Right lobe of liver (tissue), 6 donors: Measurements from ENCODE around the gene ZBTB7C. TPM values are rescaled to one million over a fixed set of nuclear protein-coding genes. Genes with fewer than 3 reads are reported as not detected.
A peak's percentile ranks its signal among the peaks of the same experiment; 100 is the strongest.

ENCODE experiments used
- ATAC-seq, 4 donors: fragments of 200-7000 bp; cut with Tn5 transposase; one replicate each; pipeline ENCODE4 v1.9.1; 2020; ENCODE audit warnings: mild to moderate bottlenecking in 4 of 4, moderate library complexity in 4 of 4
- DNase-seq, 3 donors: peaks; one replicate each; pipeline ENCODE4 v3.0.0-alpha.2; 2020
- H3K27ac ChIP-seq, 3 donors: fragments of 200-600 bp; one replicate each; pipeline ENCODE4 v1.8.0; 2022
- H3K27me3 ChIP-seq, 2 donors: fragments of 200-600 bp; one replicate each; pipeline ENCODE4 v1.8.0; 2022
- H3K36me3 ChIP-seq, 4 donors: fragments of 200-600 bp; sonication (generic) in 1 of 4; one replicate each; pipeline versions ENCODE4 v1.5.1 to v1.8.0; 2017 to 2022; ENCODE audit warnings: control low read depth in 1 of 4
- H3K4me1 ChIP-seq, 4 donors: fragments of 200-600 bp; sonication (generic) in 1 of 4; one replicate each; pipeline versions ENCODE4 v1.5.1 to v1.8.0; 2017 to 2022; ENCODE audit warnings: control low read depth in 1 of 4
- H3K4me3 ChIP-seq, 3 donors: fragments of 200-600 bp; one replicate each; pipeline ENCODE4 v1.8.0; 2022
- H3K9me3 ChIP-seq, 4 donors: fragments of 200-600 bp; sonication (generic) in 1 of 4; one replicate each; pipeline versions ENCODE4 v1.5.1 to v1.8.0; 2017 to 2022; ENCODE audit warnings: control low read depth in 1 of 4
- CTCF ChIP-seq, 4 donors: fragments of 200-600 bp in 3 of 4; fragments of 450-650 bp in 1 of 4; IDR thresholded peaks; one replicate each; pipeline versions ENCODE4 v1.5.1 to v1.8.0; 2016 to 2022; ENCODE audit warnings: antibody characterized with exemption in 4 of 4, mild to moderate bottlenecking in 2 of 4
- POLR2A ChIP-seq: fragments of 450-650 bp; IDR thresholded peaks from one replicate; pipeline ENCODE4 v1.6.1; 2017; ENCODE audit warnings: antibody characterized with exemption, mild to moderate bottlenecking
- WGBS: methylation state at CpG from one replicate; pipeline ENCODE4 v1.1.6; 2018; ENCODE audit warnings: low coverage, low lambda C conversion rate; ENCODE audit not compliant: insufficient coverage; ENCODE audit errors: missing lambda C conversion rate; 5-methylcytosine and 5-hydroxymethylcytosine counted together
- intact Hi-C, 2 donors: fragments of 100-400 bp; cut with DNase I; formaldehyde crosslinking; loops; one replicate each; pipeline versions ENCODE4 v1.11.2 to v1.14.1; 2022
- total RNA-seq, 6 experiments: library from RNA; depleted of rRNA in 2 of 6; stranded (reverse); fragments of >200 nt in 2 of 6; fragmentation: NEBNext Ultra II Directional in 3 of 6; extraction: Animal tissue kit (Norgen Biotek cat#: 25700) in 3 of 6; gene quantifications; one replicate each; pipeline versions ENCODE4 v1.1.0 to v1.2.4, GENCODE V29; 2016 to 2023
- donor health status: DM: no; HTN: yes; CAD: no.
- donor health status: DM: no; HTN: no; CAD: no.
- donor health status: DM: no; HTN: no; CAD: no.
- donor health status: DM: no; HTN: yes; CAD: no.
- donor health status: DM: no; HTN: yes; CAD: no.

Gene ZBTB7C
- total RNA-seq, 6 experiments from 2014 or later: 1.1 to 1.7 (median 1.3) TPM

- WGBS: 90% methylated on average over 1 of the region's 1 CpG
- Histone ChIP-seq H3K4me1 (peaks cover 0 to 4% (median 0%) of the 10 kb centered on the region in 4 donors), H3K27ac (no peak overlapping the region), H3K4me3 (no peak overlapping the region), H3K9me3 (no peaks in the 10 kb centered on the region), H3K36me3 (no peaks in the 10 kb centered on the region), H3K27me3 (no peaks in the 10 kb centered on the region)
- TF ChIP-seq CTCF (IDR thresholded peaks at IDR 0.05) (no peak), POLR2A (no peak)
- intact Hi-C loops: no loop called here
- ATAC-seq: no peak
- no peak for DNase-seq
These were observed 182.8 kb downstream of the ZBTB7C start for GRCh38 chr18:48226401-48226800.

- WGBS: 6% methylated on average over 4 of the region's 4 CpGs
- Histone ChIP-seq H3K4me3 (no peak overlapping the region), H3K4me1 (no peaks in the 10 kb centered on the region), H3K36me3 (no peaks in the 10 kb centered on the region), H3K27ac (no peak overlapping the region), H3K27me3 (no peaks in the 10 kb centered on the region), H3K9me3 (no peaks in the 10 kb centered on the region)
- intact Hi-C loops: no loop called here
- DNase-seq (peak; percentile 63 to 75 (median 72)), ATAC-seq (peak; percentile 77 to 96 (median 88))
- no peak for TF ChIP-seq POLR2A
- TF ChIP-seq CTCF (IDR thresholded peaks at IDR 0.05): no peak
These were observed 187.1 kb downstream of the ZBTB7C start for GRCh38 chr18:48222118-48222517.

GRCh38 chr18:48219810-48220499, 189.2 kb downstream of the ZBTB7C start:
- no peak overlapping the region for H3K4me3 ChIP-seq
- TF ChIP-seq POLR2A (no peak), CTCF (IDR thresholded peaks at IDR 0.05) (no peak)
- H3K9me3 ChIP-seq: no peaks in the 10 kb centered on the region
- H3K4me1 ChIP-seq: no peaks in the 10 kb centered on the region
- DNase-seq: no peak
- intact Hi-C loops: no loop called here
- no peak overlapping the region for H3K27ac ChIP-seq
- no peaks in the 10 kb centered on the region for H3K36me3 ChIP-seq
- H3K27me3 ChIP-seq: no peaks in the 10 kb centered on the region
- WGBS: no CpG with 5 or more reads among the region's 2 CpGs
- ATAC-seq: no peak

- TF ChIP-seq CTCF (IDR thresholded peaks at IDR 0.05) (no peak), POLR2A (no peak)
- DNase-seq (no peak), ATAC-seq (no peak)
- intact Hi-C loops: no loop called here
- WGBS: 95% methylated on average over 6 of the region's 6 CpGs
- Histone ChIP-seq H3K27me3 (no peaks in the 10 kb centered on the region), H3K36me3 (no peaks in the 10 kb centered on the region), H3K27ac (no peak overlapping the region), H3K9me3 (no peaks in the 10 kb centered on the region), H3K4me3 (no peak overlapping the region), H3K4me1 (no peaks in the 10 kb centered on the region)
These were observed 190.0 kb downstream of the ZBTB7C start for GRCh38 chr18:48219037-48219809.
